Ovary (tissue), 3 donors: ENCODE data around the gene FAM234B.

Source experiments
- EP300 ChIP-seq: sonication (generic); formaldehyde crosslinking; IDR thresholded peaks from one replicate; pipeline ENCODE4 v1.6.1; 2017; ENCODE audit warnings: antibody characterized with exemption
- POLR2A ChIP-seq: fragments of 450-650 bp; IDR thresholded peaks from one replicate; pipeline ENCODE4 v1.6.1; 2017; ENCODE audit warnings: antibody characterized with exemption, mild to moderate bottlenecking, moderate library complexity
- TF ChIP-seq, protein P1 (sequence below), 3 donors: fragments of 450-650 bp in 2 of 3; fragments of 200-600 bp in 1 of 3; IDR thresholded peaks; one replicate each; pipeline versions ENCODE4 v1.5.1 to v1.8.0; 2016 to 2022; ENCODE audit warnings: antibody characterized with exemption in 3 of 3, mild to moderate bottlenecking in 1 of 3
- donor health status: DM: no; HTN: no; CAD: no.

DNA sequence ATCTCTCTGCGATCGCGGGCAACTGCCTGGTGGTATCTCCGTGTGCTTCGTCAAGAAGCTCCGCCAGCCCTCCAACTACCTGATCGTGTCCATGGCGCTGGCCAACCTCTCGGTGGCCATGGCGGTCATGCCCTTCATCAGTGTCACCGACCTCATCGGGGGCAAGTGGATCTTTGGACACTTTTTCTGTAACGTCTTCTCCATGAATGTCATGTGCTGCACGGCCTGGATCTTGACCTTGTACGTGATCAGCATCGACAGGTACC is 42.5 kb upstream of the FAM234B start:
- TF ChIP-seq, protein P1, sequence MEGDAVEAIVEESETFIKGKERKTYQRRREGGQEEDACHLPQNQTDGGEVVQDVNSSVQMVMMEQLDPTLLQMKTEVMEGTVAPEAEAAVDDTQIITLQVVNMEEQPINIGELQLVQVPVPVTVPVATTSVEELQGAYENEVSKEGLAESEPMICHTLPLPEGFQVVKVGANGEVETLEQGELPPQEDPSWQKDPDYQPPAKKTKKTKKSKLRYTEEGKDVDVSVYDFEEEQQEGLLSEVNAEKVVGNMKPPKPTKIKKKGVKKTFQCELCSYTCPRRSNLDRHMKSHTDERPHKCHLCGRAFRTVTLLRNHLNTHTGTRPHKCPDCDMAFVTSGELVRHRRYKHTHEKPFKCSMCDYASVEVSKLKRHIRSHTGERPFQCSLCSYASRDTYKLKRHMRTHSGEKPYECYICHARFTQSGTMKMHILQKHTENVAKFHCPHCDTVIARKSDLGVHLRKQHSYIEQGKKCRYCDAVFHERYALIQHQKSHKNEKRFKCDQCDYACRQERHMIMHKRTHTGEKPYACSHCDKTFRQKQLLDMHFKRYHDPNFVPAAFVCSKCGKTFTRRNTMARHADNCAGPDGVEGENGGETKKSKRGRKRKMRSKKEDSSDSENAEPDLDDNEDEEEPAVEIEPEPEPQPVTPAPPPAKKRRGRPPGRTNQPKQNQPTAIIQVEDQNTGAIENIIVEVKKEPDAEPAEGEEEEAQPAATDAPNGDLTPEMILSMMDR (IDR thresholded peaks at IDR 0.05) = no peak
- TF ChIP-seq POLR2A = no peak
- TF ChIP-seq EP300 = no peak
